GM19025 (cell line): ENCODE data around the gene RCHY1.
"Not testable (repeated sequence)": the region's sequence is repeated elsewhere in the genome, so short reads cannot be mapped to it uniquely, and the experiment has no call there.

Experiments used
- ATAC-seq: cut with Tn5 transposase; IDR thresholded peaks from one replicate; pipeline ENCODE4 v1.9.1; 2021; ENCODE audit warnings: mild to moderate bottlenecking, low read depth, moderate library complexity; ENCODE audit not compliant: unreplicated experiment

Gene RCHY1

DNA sequence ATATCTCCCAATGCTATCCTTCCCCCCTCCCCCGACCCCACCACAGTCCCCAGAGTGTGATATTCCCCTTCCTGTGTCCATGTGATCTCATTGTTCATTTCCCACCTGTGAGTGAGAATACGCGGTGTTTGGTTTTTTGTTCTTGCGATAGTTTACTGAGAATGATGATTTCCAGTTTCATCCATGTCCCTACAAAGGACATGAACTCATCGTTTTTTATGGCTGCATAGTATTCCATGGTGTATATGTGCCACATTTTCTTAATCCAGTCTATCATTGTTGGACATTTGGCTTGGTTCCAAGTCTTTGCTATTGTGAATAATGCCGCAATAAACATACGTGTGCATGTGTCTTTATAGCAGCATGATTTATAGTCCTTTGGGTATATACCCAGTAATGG is 5.2 kb upstream of the RCHY1 start:
- ATAC-seq, result not testable (repeated sequence)

DNA sequence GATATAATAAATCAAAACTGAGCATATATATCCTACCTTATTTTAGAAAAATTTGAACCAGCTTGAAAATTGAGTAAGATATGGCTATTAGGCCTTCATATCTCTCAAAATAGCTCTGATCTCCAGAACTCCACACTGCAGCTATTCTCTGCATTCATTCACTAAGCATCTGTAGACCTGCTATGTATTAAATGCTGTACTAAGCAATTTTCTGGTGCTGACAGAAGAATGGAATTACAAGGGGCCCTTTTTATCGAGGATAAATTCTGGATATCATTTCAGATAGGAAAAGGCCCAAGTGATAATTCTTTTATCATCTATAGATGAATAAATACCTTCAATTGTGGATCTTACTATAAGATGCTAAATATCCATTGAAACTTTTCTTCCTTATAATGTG is 1.9 kb upstream of the RCHY1 start:
- ATAC-seq, result no peak

DNA sequence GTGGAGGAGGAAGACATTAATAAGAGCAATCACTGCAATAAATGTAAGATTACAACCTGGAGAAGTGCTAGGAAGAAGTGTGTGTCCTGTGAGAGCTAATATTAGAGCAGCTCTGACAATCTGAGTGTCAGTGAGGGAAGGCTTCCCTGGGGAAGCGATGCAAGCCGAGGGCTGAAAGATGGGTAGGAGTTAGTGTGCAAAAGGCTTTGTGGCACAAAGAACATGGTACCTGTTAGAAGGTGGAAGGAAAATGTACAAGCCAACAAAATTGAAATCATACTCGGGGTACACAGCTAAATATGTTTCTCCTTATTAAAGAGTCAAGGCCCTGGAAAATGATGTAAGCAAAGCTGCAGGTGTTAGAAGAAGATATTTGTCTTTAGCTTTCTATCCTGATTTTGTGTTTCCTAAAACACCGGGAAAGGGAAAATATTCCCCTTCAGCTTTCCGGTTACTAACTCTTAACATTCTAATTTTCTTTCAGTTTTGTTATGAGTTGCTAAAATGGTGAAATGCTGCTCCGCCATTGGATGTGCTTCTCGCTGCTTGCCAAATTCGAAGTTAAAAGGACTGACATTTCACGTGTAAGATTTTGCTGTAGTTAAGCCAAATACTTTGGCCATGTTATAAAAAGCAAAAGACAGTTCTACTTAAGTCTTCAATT is 878 bp upstream of the RCHY1 start:
- no peak for ATAC-seq

DNA sequence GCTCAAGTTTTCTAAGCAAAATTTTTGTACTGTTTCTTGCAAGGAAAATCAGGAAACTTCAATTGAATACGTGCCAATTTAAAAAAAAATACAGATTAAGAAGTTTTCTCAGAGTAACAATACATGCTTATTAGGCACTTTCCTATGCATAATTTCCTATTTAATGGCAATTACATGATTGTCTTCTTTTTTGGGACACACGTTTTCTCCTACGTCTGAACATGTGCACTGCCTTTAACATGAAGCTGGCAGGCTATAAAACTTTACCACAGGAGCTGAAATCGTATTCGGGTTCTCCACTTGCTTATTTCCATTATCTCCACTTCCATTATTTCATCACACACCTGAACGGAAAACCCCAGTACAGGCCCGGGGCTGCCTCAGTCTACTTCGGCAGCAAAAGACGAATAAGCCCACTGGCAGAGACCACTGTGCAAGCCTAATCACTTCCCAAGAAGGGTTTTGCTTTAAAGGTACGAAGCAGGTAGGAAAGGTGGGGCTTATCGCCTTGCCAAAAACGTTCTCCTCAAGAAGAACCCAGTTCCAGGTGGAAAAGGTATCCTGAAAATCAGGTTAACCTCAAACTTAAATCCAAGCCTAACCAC is 575 bp downstream of the RCHY1 start:
- ATAC-seq, result no peak

DNA sequence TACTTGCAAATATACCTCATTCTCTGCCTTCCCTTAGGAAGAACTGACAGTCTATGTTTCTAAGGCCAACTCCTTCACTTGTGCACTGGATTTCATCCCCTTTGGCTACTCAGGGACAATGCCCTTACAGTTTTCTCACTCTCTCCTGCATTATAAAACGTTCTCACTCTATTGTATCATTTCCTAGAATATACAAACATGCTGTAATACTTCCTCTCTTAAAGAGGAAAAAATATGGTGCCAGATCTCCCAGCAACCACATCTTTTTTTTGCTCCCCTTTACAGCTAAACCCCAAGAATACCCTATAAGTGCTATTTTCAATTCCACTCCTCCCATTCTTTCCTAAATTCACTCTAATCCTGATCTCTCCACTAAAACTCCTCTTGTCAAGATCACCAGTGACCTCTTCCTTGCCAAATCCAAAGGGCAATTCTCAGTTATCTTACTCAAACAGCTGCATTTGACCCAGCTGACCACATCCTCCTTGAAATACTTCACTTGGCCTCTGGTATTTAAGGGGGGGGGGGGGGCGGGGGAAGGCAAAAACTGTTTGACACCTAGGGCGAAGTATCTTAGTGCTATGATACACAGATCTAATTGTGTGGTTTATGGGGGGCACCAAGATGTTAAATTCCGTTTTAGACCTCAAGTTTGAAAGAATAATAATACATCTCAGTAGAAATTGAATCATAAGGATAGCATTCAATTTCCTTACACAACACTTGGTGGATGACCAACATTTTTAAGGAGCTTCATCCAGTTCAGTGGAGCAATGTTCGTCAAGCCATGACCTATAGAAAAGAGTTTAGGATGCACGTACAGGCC is 1.6 kb downstream of the RCHY1 start:
- ATAC-seq, result no peak

DNA sequence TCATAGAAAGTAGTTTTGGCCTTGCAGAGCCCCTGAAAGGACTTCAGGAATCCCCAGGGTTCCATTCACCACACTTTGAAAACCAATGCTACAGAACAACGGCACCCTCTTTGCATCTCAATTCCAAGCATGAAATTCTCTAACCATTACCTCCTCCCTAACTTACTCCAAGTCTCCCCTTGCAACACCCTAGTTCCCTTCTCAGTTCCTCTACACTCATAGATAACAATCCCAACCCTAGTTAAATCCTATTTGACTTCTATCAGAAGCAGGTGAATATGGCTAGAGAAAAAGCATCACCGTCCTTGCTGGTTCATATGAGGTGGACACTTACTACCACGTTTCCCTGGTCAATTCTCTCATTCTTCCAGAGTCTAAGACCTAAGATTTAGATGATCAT is 2.4 kb downstream of the RCHY1 start:
- no peak for ATAC-seq

DNA sequence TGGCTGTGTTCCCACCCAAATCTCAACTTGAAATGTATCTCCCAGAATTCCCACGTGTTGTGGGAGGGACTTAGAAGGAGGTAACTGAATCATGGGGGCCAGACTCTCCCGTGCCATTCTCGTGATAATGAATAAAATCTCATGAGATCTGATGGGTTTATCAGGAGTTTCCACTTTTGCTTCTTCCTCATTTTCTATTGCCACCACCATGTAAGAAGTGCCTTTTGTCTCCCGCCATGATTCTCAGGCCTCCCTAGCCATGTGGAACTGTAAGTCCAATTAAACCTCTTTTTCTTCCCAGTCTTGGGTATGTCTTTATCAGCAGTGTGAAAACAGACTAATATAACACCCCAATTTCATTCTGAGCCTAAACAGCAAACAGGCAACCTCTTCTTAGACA is 4.6 kb downstream of the RCHY1 start:
- not testable (repeated sequence) for ATAC-seq

DNA sequence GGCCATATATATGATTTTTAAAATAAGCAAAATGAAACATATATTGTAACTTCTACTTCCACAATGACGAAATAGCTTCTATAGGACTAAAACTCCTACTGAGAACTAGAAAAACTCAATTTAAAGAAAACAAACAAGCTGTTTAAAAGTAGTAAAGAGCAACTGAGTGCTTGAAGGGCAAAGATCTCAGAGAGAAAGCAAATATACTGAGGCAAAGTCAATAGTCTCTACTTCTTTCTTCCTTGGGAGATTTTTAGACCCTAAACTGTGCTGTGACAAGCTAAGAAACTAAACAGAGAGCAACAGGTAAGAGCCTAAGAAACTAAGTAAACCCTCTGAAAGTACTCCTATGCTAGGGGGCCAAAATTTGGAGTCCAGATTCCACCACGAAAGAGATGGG is 8.6 kb downstream of the RCHY1 start:
- ATAC-seq, result no peak

DNA sequence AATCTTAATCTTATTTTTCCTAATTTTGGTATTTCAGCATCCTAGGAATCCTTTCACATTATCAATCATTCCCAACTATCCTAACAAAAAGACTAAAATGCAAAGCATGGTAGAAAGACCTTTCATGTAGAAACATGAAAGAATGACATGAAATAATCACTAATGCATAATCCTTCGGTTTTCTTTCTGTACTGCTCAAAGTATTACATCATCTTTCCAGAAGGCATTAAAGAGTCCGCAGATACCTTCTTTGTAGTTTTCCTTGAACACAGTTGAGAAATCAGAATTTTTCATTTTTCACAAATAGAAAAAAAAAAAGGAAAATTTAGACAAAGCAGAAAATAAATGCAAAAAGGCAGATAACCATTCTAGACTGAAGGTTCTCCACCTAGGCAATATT is 11.5 kb downstream of the RCHY1 start:
- ATAC-seq, result no peak

DNA sequence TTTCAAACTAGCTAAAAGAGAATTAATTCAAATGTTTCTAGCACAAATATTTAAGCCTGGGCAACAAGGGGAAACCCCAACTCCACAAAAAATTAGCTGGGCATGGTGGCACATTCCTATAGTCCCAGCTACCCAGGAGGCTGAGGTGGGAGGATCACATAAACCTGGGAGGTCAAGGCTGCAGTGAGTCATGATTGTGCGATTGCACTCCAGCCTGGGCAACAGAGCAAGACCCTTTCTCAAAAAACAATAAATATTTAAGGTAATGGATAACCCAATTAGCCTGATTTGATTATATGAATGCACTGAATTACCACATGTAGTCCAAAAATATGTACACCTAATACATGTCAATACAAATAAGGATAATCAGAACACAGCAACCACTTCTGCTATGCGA is 14.3 kb downstream of the RCHY1 start:
- no peak for ATAC-seq

DNA sequence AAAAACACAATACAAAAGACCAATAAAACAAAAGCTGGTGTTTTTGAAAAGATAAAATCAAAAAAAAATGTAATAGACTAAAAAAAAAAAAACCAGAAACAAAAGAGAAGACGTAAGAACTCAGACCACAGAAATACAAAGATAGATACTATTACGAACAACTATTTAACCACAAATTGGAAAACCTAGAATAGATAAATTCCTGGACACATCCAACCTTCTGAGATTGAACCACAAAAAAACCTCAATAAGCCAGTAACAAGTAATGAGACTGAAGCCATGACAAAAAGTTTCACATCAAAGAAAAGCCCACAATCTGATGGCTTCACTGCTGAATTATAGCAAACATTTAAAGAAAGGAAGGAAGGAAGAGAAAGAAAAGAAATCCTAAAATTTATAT is 16.2 kb downstream of the RCHY1 start:
- no peak for ATAC-seq

DNA sequence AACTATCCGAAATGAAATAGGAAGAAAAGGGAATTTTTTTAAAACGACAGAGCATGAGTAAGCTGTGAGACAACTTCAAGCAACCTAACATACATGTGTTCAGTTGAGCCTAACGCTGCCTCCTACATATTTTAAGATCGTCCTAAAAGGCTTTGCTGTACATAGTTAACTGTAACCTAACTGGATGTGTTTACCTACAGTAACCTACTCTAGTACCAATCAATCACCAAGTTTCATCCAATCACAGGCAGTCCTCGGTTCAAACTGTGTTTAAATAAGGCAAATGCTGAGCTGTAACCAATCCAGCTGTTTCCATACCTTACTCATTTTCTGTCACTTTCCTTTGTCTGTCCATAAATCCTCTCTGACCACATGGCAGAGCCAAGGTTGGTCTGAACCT is 17.1 kb downstream of the RCHY1 start:
- no peak for ATAC-seq

DNA sequence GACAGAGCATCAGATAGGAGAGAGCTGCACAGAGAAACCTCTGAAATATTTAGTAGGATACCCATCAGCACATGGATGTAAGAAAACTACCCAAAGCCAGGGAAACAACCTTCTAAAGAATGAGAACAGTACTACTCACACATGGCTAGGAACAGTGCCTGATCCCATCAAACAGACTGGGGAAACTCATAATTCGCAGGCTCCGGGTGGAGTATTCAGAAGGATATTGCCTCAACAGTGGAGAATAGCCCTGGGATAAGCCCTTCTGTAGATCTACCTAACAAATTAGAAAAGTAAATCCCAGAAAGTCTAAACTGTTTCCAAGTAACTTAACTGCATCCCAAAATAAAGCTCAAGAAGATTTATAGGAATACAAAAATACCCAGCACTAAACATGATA is 17.8 kb downstream of the RCHY1 start:
- ATAC-seq, result no peak

DNA sequence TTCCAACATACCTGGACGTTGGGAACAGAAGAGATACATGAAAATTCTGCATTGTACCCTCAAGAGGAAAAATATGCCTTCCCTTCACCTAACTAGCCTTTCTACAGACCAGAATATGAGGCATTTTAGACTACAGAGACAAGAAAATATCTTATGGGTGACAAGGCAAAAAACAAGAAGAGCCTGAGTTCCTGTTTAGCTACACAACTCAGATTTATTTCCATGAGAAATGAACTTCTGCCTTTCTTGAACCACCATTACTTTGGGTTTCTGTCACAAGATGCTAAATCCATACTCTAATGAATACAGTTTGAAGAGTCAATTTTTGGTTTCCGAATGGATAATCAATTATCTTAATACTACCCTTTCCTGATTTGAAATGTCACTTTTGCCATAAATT is 18.7 kb downstream of the RCHY1 start:
- no peak for ATAC-seq

DNA sequence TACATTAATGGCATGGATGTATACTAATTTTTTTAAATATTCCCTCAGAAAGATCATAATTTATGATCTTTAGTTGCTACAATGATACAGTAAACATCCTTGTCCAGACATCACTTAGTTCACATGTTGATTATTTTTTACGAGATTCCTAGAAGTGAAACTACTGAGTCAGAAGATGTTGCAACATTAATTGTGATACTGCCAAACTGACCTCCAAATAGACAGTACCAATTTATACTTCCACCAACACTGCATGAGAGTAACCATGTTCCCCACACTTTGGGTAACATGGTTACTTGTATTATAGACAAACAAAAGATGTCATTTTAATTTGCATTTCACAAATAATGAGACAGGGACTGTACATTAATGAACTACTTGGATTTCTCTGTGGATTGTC is 19.6 kb downstream of the RCHY1 start:
- no peak for ATAC-seq

DNA sequence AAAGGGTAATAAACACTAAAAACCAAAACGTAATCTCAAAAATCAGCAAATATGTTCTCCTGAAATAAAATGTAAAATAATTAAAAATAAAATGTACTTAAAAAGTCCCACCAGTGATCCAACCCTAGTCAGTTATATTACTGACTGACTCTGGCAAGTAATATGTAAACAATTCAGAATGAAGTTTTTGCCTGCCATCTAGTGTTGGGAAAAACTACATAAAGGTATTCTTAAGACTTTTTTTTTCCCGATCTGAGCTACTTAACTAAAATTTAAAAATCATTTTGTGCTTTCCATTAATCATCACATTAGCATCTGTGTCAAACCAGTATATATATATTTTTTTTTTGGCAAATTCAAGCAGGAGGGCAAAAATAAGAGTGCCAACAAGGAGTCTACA is 24.0 kb downstream of the RCHY1 start:
- no peak for ATAC-seq

DNA sequence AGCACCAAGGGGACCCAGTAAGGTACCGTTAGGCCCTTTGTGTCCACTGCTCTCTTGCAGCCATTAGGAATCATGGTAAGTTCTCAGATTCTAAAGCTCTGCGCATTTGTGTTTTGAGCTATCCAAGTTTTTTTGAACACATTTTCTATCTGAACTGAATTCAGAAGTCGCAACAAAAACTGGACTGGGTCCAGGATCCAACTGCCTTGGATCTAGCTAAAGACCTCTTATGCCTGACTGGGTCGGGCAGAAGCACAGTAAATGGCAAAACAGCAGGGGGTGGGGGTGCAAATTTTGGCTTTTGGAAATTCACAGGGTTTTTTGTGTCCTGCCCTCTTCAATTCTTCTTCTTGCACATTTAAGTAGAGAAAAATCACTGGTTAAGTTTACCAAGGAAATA is 30.0 kb downstream of the RCHY1 start:
- ATAC-seq, result no peak

DNA sequence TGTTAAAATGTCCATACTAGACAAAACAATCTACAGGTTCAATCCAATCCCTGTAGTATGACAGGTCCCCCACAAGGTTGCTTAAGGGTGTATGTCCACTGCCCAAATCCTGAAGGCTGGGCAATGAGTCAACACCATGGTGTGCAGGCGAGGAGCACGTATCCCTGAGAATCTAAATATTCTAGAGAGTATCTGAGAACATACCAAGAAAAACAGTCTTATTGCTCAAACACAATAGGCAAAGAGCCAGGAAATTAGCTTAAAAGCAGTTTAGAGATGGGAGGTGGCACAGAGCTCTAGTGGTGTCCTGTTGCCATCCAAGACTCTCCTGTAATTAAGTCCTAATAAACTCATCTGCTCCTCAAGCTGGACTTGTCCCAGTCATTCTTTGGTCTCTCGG is 37.0 kb downstream of the RCHY1 start:
- ATAC-seq, result no peak

DNA sequence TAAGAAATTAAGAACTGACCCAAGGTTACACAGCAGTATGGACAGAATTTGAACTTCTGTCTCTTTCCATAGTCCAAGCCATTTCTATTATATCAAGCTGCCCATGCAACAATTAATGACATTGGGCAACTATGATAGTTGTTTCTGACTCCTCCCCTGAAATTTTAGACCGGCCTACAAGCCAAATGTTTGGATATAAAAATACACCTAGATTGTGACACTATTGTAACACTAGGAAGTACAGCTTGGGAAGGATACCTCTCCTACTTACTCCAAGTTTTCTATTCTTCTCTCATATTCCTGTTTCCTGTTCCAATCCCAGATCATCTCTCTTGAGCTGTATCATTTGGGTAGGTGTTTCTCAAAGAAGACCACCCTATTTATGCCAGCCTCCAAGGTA is 43.5 kb downstream of the RCHY1 start:
- ATAC-seq, result no peak

DNA sequence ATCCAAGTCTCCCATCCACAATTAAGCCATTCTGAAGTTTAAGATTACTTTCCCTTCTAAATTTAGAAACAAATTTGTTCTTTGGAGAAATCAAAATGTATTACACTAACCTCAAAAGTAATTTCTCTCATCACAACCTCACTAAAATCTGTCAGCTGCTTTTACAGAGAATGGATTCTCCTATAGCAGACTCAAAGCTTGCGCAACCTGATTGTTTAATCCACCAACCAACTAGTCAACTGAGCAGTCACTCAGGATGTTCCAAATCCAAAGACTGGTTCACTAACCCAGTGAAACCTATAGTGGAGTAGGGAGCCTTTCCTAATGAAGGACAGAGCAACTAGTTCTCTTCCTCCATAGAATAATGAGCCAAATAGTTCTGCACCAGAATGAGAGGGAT is 44.3 kb downstream of the RCHY1 start:
- no peak for ATAC-seq

DNA sequence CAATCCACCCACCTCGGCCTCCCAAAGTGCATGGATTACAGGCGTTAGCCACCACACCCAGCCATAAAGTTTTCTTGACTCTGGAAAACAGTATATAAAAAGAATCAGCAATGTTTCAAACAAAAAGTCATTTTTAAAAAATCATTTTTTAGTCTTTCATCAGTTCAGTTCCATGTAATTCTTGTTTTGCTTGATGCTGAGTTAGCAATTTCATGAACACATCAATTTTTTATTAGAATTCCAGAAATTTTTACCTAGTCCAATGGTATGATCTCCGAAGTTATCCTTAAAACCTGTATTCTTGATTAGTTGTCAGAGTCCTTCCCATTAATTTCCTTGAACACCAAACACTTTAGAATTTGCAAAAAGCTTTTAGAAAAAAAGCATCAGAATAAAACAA is 56.8 kb downstream of the RCHY1 start:
- ATAC-seq, result no peak

DNA sequence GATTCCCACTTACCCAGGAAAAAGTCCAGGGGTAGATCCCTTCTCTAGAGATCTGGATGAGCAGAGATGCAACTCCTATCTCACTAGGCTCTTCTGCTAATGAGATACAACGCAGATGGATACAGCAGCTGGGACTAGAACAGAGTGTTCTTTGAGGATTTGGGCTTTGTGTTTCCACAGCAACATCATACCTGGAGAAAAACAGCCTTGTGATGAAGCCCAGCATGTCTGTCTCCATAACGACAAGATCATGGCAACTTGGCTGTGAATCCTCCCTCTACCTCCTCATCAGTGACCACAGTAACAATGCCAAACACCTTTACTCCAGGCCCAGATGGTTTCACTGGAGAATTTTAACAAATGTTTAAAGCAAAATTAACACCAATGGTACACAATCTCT is 80.1 kb downstream of the RCHY1 start:
- no peak for ATAC-seq
